ENCODE results near the gene ZNF862.

- no peak for TF ChIP-seq CTCF (IDR thresholded peaks at IDR 0.05)
- no peak for TF ChIP-seq POLR2AphosphoS5 (IDR thresholded peaks at IDR 0.05)
Observed at GRCh38 chr7:149808311-149808710, 29.9 kb upstream of the ZNF862 start.
